Measurements from ENCODE around the gene TTC28. TPM values are rescaled to one million over a fixed set of nuclear protein-coding genes. Genes with fewer than 3 reads are reported as not detected.

Gene TTC28
- total RNA-seq, 2 donors from 2014 or later: 0.40 to 1.9 TPM

- no peaks in the 10 kb centered on the region for H3K9me3 ChIP-seq (ENCODE audit: control insufficient read depth, low read length, poor library complexity, severe bottlenecking)
- no peak overlapping the region for H3K27ac Mint-ChIP-seq
- no peaks in the 10 kb centered on the region for H3K4me1 Mint-ChIP-seq
- DNase-seq (no peak), ATAC-seq (no peak)
- no peak overlapping the region for H3K4me3 Mint-ChIP-seq
- H3K36me3 Mint-ChIP-seq (ENCODE audit: low read depth): no peaks in the 10 kb centered on the region
- peaks cover 20% of the 10 kb centered on the region for H3K27me3 Mint-ChIP-seq
Measured at GRCh38 chr22:28402539-28402938, 277.1 kb downstream of the TTC28 start.

GRCh38 chr22:28402060-28402459 lies 277.6 kb downstream of the TTC28 start:
- no peaks in the 10 kb centered on the region for H3K36me3 Mint-ChIP-seq (ENCODE audit: low read depth)
- H3K27me3 Mint-ChIP-seq: peaks cover 21% of the 10 kb centered on the region
- no peaks in the 10 kb centered on the region for H3K9me3 ChIP-seq (ENCODE audit: control insufficient read depth, low read length, poor library complexity, severe bottlenecking)
- no peak overlapping the region for H3K27ac Mint-ChIP-seq
- ATAC-seq: no peak
- no peak for DNase-seq
- H3K4me3 Mint-ChIP-seq: no peak overlapping the region
- no peaks in the 10 kb centered on the region for H3K4me1 Mint-ChIP-seq

- Mint-ChIP-seq H3K36me3 (ENCODE audit: low read depth) (no peaks in the 10 kb centered on the region), H3K27me3 (peaks cover 33% of the 10 kb centered on the region), H3K4me3 (no peak overlapping the region), H3K4me1 (no peaks in the 10 kb centered on the region), H3K27ac (no peak overlapping the region)
- no peaks in the 10 kb centered on the region for H3K9me3 ChIP-seq (ENCODE audit: control insufficient read depth, low read length, poor library complexity, severe bottlenecking)
- DNase-seq (no peak), ATAC-seq (no peak)
Measured at GRCh38 chr22:28398981-28399380, 280.7 kb downstream of the TTC28 start.

GRCh38 chr22:28398355-28398754 lies 281.3 kb downstream of the TTC28 start:
- no peaks in the 10 kb centered on the region for H3K9me3 ChIP-seq (ENCODE audit: control insufficient read depth, low read length, poor library complexity, severe bottlenecking)
- H3K4me1 Mint-ChIP-seq: no peaks in the 10 kb centered on the region
- ATAC-seq (no peak), DNase-seq (no peak)
- H3K27ac Mint-ChIP-seq: peak overlapping the region; percentile 3
- no peaks in the 10 kb centered on the region for H3K36me3 Mint-ChIP-seq (ENCODE audit: low read depth)
- H3K4me3 Mint-ChIP-seq: no peak overlapping the region
- peaks cover 38% of the 10 kb centered on the region for H3K27me3 Mint-ChIP-seq

GRCh38 chr22:28397306-28397705 lies 282.3 kb downstream of the TTC28 start:
- Mint-ChIP-seq H3K27ac (no peak overlapping the region), H3K36me3 (ENCODE audit: low read depth) (peaks cover 2% of the 10 kb centered on the region), H3K27me3 (peaks cover 43% of the 10 kb centered on the region), H3K4me1 (no peaks in the 10 kb centered on the region), H3K4me3 (no peak overlapping the region)
- DNase-seq: no peak
- H3K9me3 ChIP-seq (ENCODE audit: control insufficient read depth, low read length, poor library complexity, severe bottlenecking): no peaks in the 10 kb centered on the region
- ATAC-seq: no peak

GRCh38 chr22:28395920-28396753 lies 283.5 kb downstream of the TTC28 start:
- no peak overlapping the region for H3K4me3 Mint-ChIP-seq
- no peak for ATAC-seq
- peaks cover 47% of the 10 kb centered on the region for H3K27me3 Mint-ChIP-seq
- H3K36me3 Mint-ChIP-seq (ENCODE audit: low read depth): peaks cover 2% of the 10 kb centered on the region
- H3K9me3 ChIP-seq (ENCODE audit: control insufficient read depth, low read length, poor library complexity, severe bottlenecking): no peaks in the 10 kb centered on the region
- no peak overlapping the region for H3K27ac Mint-ChIP-seq
- no peak for DNase-seq
- no peaks in the 10 kb centered on the region for H3K4me1 Mint-ChIP-seq

GRCh38 chr22:28395520-28395919 lies 284.1 kb downstream of the TTC28 start:
- no peaks in the 10 kb centered on the region for H3K9me3 ChIP-seq (ENCODE audit: control insufficient read depth, low read length, poor library complexity, severe bottlenecking)
- Mint-ChIP-seq H3K4me3 (no peak overlapping the region), H3K4me1 (no peaks in the 10 kb centered on the region), H3K27ac (no peak overlapping the region), H3K27me3 (peaks cover 47% of the 10 kb centered on the region), H3K36me3 (ENCODE audit: low read depth) (peaks cover 2% of the 10 kb centered on the region)
- ATAC-seq (no peak), DNase-seq (no peak)

- no peaks in the 10 kb centered on the region for H3K9me3 ChIP-seq (ENCODE audit: control insufficient read depth, low read length, poor library complexity, severe bottlenecking)
- H3K27ac Mint-ChIP-seq: no peak overlapping the region
- no peak overlapping the region for H3K4me3 Mint-ChIP-seq
- peaks cover 44% of the 10 kb centered on the region for H3K27me3 Mint-ChIP-seq
- H3K4me1 Mint-ChIP-seq: no peaks in the 10 kb centered on the region
- peaks cover 2% of the 10 kb centered on the region for H3K36me3 Mint-ChIP-seq (ENCODE audit: low read depth)
- ATAC-seq (no peak), DNase-seq (no peak)
Measured at GRCh38 chr22:28394513-28395110, 285.0 kb downstream of the TTC28 start.

GRCh38 chr22:28381429-28382167 lies 298.0 kb downstream of the TTC28 start:
- ATAC-seq (no peak), DNase-seq (no peak)
- H3K27ac Mint-ChIP-seq: no peak overlapping the region
- H3K4me1 Mint-ChIP-seq: no peaks in the 10 kb centered on the region
- no peaks in the 10 kb centered on the region for H3K27me3 Mint-ChIP-seq
- no peak overlapping the region for H3K4me3 Mint-ChIP-seq
- no peaks in the 10 kb centered on the region for H3K36me3 Mint-ChIP-seq (ENCODE audit: low read depth)
- H3K9me3 ChIP-seq (ENCODE audit: control insufficient read depth, low read length, poor library complexity, severe bottlenecking): no peaks in the 10 kb centered on the region

- H3K27ac Mint-ChIP-seq: no peak overlapping the region
- no peaks in the 10 kb centered on the region for H3K4me1 Mint-ChIP-seq
- H3K27me3 Mint-ChIP-seq: peaks cover 10% of the 10 kb centered on the region
- DNase-seq (no peak), ATAC-seq (no peak)
- H3K9me3 ChIP-seq (ENCODE audit: control insufficient read depth, low read length, poor library complexity, severe bottlenecking): no peaks in the 10 kb centered on the region
- H3K36me3 Mint-ChIP-seq (ENCODE audit: low read depth): no peaks in the 10 kb centered on the region
- no peak overlapping the region for H3K4me3 Mint-ChIP-seq
Measured at GRCh38 chr22:28379951-28380350, 299.7 kb downstream of the TTC28 start.

- H3K27me3 Mint-ChIP-seq: peaks cover 10% of the 10 kb centered on the region
- no peak overlapping the region for H3K27ac Mint-ChIP-seq
Measured at GRCh38 chr22:28379075-28379779, 300.4 kb downstream of the TTC28 start.

GRCh38 chr22:28375761-28376534 lies 303.7 kb downstream of the TTC28 start:
- Mint-ChIP-seq H3K4me3 (no peak overlapping the region), H3K36me3 (ENCODE audit: low read depth) (no peaks in the 10 kb centered on the region), H3K27me3 (peaks cover 23% of the 10 kb centered on the region), H3K4me1 (no peaks in the 10 kb centered on the region), H3K27ac (no peak overlapping the region)
- DNase-seq (no peak), ATAC-seq (no peak)
- no peaks in the 10 kb centered on the region for H3K9me3 ChIP-seq (ENCODE audit: control insufficient read depth, low read length, poor library complexity, severe bottlenecking)

More at GRCh38 chr22:28379075-28379779, 300.4 kb downstream of the TTC28 start:
- H3K4me1 Mint-ChIP-seq: no peaks in the 10 kb centered on the region
- no peaks in the 10 kb centered on the region for H3K9me3 ChIP-seq (ENCODE audit: control insufficient read depth, low read length, poor library complexity, severe bottlenecking)
- ATAC-seq (no peak), DNase-seq (no peak)
- H3K36me3 Mint-ChIP-seq (ENCODE audit: low read depth): no peaks in the 10 kb centered on the region
- no peak overlapping the region for H3K4me3 Mint-ChIP-seq
